B cell (primary cell): Measurements from ENCODE around the gene ADRA2C. TPM values are rescaled to one million over a fixed set of nuclear protein-coding genes. Genes with fewer than 3 reads are reported as not detected.
A peak's percentile ranks its signal among the peaks of the same experiment; 100 is the strongest.

ENCODE experiments used
- ATAC-seq: fragments of 200-7000 bp; cut with Tn5 transposase; one replicate; pipeline ENCODE4 v1.10.0; 2021; ENCODE audit warnings: low read depth, mild to moderate bottlenecking, moderate number of reproducible peaks, moderate library complexity
- CTCF ChIA-PET: fragments of 350-600 bp; sonication (Branson Sonifier 250); formaldehyde crosslinking; loops from one replicate; lab custom pipeline; 2021; ENCODE audit warnings: antibody characterized with exemption, inconsistent platforms; lab: Charles Lee
- POLR2A ChIA-PET: fragments of 350-600 bp; sonication (Branson Sonifier 250); formaldehyde crosslinking; loops from one replicate; lab custom pipeline; 2021; ENCODE audit warnings: antibody characterized with exemption; lab: Charles Lee
- DNase-seq: peaks from one replicate; pipeline ENCODE4 v3.0.0; 2013
- H2AFZ ChIP-seq: 2 replicates; pipeline ENCODE4 v1.6.1; 2012; ENCODE audit warnings: mild to moderate bottlenecking, low read depth, low read length; ENCODE audit not compliant: insufficient read depth, poor library complexity, severe bottlenecking
- H3K27ac ChIP-seq, 2 donors: 1 replicate in 1 of 2; 2 replicates in 1 of 2; pipeline ENCODE4 v1.5.1; 2012 to 2013; ENCODE audit warnings: low read length in 2 of 2, mild to moderate bottlenecking in 2 of 2, moderate library complexity in 1 of 2
- H3K27me3 ChIP-seq, 4 experiments: fragments of 200-600 bp in 1 of 4; sonication (generic) in 1 of 4; replicated peaks in 1 of 4; 1 replicate in 2 of 4; 2 replicates in 2 of 4; pipeline versions ENCODE4 v1.6.1 to v1.7.0; 2013 to 2016; ENCODE audit warnings: low read length in 3 of 4, mild to moderate bottlenecking in 2 of 4, mixed read lengths in 1 of 4, moderate library complexity in 1 of 4; ENCODE audit not compliant: insufficient read depth in 4 of 4, control insufficient read depth in 3 of 4; ENCODE audit errors: control extremely low read depth in 1 of 4
- H3K36me3 ChIP-seq, 2 experiments: replicated peaks in 1 of 2; 1 replicate in 1 of 2; 2 replicates in 1 of 2; pipeline versions ENCODE4 v1.6.1 to v1.7.1; 2013; ENCODE audit warnings: low read length in 1 of 2; ENCODE audit not compliant: insufficient read depth in 2 of 2, control insufficient read depth in 1 of 2; ENCODE audit errors: control extremely low read depth in 1 of 2, extremely low read depth in 1 of 2
- H3K4me1 ChIP-seq, 2 donors: fragments of 200-600 bp in 1 of 2; sonication (generic) in 1 of 2; 1 replicate in 1 of 2; 2 replicates in 1 of 2; pipeline versions ENCODE4 v1.5.1 to v1.6.1; 2013 to 2017; ENCODE audit warnings: low read length in 2 of 2; ENCODE audit not compliant: control insufficient read depth in 2 of 2, insufficient read depth in 2 of 2
- H3K4me2 ChIP-seq: replicated peaks from 2 replicates; pipeline ENCODE3; 2012; ENCODE audit warnings: mild to moderate bottlenecking, low read depth, low read length; ENCODE audit not compliant: poor library complexity, severe bottlenecking
- H3K4me3 ChIP-seq, 5 experiments: fragments of 200-600 bp in 1 of 5; sonication (generic) in 1 of 5; 1 replicate in 3 of 5; 2 replicates in 2 of 5; pipeline versions ENCODE4 v1.5.1 to v1.7.0; 2011 to 2016; ENCODE audit warnings: low read length in 4 of 5, mild to moderate bottlenecking in 4 of 5, low read depth in 2 of 5, control low read depth in 1 of 5, moderate library complexity in 1 of 5; ENCODE audit not compliant: insufficient read depth in 1 of 5; ENCODE audit errors: control extremely low read depth in 1 of 5, extremely low read depth in 1 of 5
- H3K79me2 ChIP-seq: fragments of 200-600 bp; sonication (generic); one replicate; pipeline ENCODE4 v1.6.0; 2016; ENCODE audit warnings: low read length; ENCODE audit not compliant: control insufficient read depth, insufficient read depth
- H3K9ac ChIP-seq: fragments of 200-600 bp; sonication (generic); 2 replicates; pipeline ENCODE4 v1.6.1; 2017; ENCODE audit warnings: mild to moderate bottlenecking, low read length, moderate library complexity
- H3K9me3 ChIP-seq, 3 donors: one replicate each; pipeline versions ENCODE4 v1.6.1 to v1.7.1; 2013; ENCODE audit warnings: low read length in 2 of 3; ENCODE audit not compliant: control insufficient read depth in 2 of 3, insufficient read depth in 1 of 3; ENCODE audit errors: control extremely low read depth in 1 of 3
- H4K20me1 ChIP-seq: 2 replicates; pipeline ENCODE4 v1.6.0; 2012; ENCODE audit warnings: mild to moderate bottlenecking, low read length; ENCODE audit not compliant: insufficient read depth, control insufficient read depth, poor library complexity, severe bottlenecking
- H3K27ac Mint-ChIP-seq: one replicate; pipeline ENCODE4 v1.8.0; 2021; ENCODE audit warnings: mixed read lengths
- H3K27me3 Mint-ChIP-seq: one replicate; pipeline ENCODE4 v1.8.0; 2021; ENCODE audit warnings: mixed read lengths
- H3K4me1 Mint-ChIP-seq: one replicate; pipeline ENCODE4 v1.8.0; 2021; ENCODE audit warnings: mixed read lengths
- H3K4me3 Mint-ChIP-seq: one replicate; pipeline ENCODE4 v1.8.0; 2021; ENCODE audit warnings: mixed read lengths
- H3K9me3 Mint-ChIP-seq: one replicate; pipeline ENCODE4 v1.8.0; 2022; ENCODE audit warnings: mixed read lengths; ENCODE audit not compliant: insufficient read depth
- EZH2 ChIP-seq: IDR thresholded peaks from 2 replicates; pipeline ENCODE4 v1.6.1; 2012; ENCODE audit warnings: borderline replicate concordance, low read depth, mild to moderate bottlenecking, moderate library complexity, low read length; ENCODE audit not compliant: insufficient read depth, poor library complexity, severe bottlenecking
- WGBS: methylation state at CpG from one replicate; pipeline ENCODE4 v1.1.5; 2013; ENCODE audit warnings: missing lambda C conversion rate; ENCODE audit not compliant: insufficient coverage; 5-methylcytosine and 5-hydroxymethylcytosine counted together
- intact Hi-C: fragments of 100-400 bp; cut with micrococcal nuclease; formaldehyde crosslinking; loops from one replicate; pipeline ENCODE4 v1.10.0; 2022
- polyA plus RNA-seq: library from polyadenylated mRNA; depleted of rRNA; stranded (reverse); fragments of >200 nt; gene quantifications from 2 replicates; pipeline ENCODE4 v1.2.3, GENCODE V29; 2012
- total RNA-seq, 2 donors: library from RNA; stranded (reverse); fragments of 120-200 nt in 1 of 2; gene quantifications; 1 replicate in 1 of 2; 2 replicates in 1 of 2; pipeline versions ENCODE4 v1.2.3 to v1.2.4, GENCODE V29; 2013 to 2022
- TF ChIP-seq, protein P1 (sequence below): fragments of 200-600 bp; IDR thresholded peaks from one replicate; pipeline ENCODE4 v1.8.0; 2022; ENCODE audit warnings: antibody characterized with exemption, mild to moderate bottlenecking

The ADRA2C gene
- total and polyA plus RNA-seq, 2 donors (not counting 1 experiment from before 2014, with no cell fraction given), result not detected

DNA sequence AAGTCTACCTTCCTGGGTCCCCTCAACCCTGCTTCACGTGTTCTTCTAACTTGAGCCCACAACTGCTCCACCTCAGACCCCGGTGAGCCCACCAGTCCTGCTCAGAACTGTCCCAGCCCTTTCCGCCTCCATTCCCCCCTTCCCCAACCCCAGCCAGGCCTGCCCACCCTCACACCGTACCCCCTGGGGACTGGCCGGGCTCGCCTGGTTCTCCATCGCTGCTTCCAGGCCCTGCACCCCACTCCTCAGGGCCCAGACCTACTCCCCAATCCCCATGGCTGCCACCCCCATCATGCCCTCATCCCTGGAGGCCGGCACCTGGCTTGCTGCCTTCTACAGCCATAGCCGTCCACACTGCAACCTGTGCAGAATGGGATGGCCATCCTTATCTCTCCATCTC, 23.4 kb downstream of the ADRA2C start:
- Histone ChIP-seq H4K20me1 (no peaks in the 10 kb centered on the region), H3K4me2 (no peak overlapping the region), H3K36me3 (no peaks in the 10 kb centered on the region), H2AFZ (no peak overlapping the region), H3K27me3 (no peaks in the 10 kb centered on the region), H3K9me3 (peaks cover 0 to 11% (median 0%) of the 10 kb centered on the region in 3 donors), H3K27ac (no peak overlapping the region), H3K4me1 (no peaks in the 10 kb centered on the region), H3K4me3 (no peak overlapping the region), H3K79me2 (no peaks in the 10 kb centered on the region), H3K9ac (no peak overlapping the region)
- H3K4me3 Mint-ChIP-seq, result no peak overlapping the region
- 83% methylated on average over 7 of the region's 9 CpGs for WGBS
- ATAC-seq, result no peak
- CTCF ChIA-PET, result no interaction called here
- TF ChIP-seq EZH2, result no peak
- TF ChIP-seq, protein P1, sequence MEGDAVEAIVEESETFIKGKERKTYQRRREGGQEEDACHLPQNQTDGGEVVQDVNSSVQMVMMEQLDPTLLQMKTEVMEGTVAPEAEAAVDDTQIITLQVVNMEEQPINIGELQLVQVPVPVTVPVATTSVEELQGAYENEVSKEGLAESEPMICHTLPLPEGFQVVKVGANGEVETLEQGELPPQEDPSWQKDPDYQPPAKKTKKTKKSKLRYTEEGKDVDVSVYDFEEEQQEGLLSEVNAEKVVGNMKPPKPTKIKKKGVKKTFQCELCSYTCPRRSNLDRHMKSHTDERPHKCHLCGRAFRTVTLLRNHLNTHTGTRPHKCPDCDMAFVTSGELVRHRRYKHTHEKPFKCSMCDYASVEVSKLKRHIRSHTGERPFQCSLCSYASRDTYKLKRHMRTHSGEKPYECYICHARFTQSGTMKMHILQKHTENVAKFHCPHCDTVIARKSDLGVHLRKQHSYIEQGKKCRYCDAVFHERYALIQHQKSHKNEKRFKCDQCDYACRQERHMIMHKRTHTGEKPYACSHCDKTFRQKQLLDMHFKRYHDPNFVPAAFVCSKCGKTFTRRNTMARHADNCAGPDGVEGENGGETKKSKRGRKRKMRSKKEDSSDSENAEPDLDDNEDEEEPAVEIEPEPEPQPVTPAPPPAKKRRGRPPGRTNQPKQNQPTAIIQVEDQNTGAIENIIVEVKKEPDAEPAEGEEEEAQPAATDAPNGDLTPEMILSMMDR, result no peak
- intact Hi-C loops, result no loop called here
- H3K4me1 Mint-ChIP-seq, result no peaks in the 10 kb centered on the region
- no peaks in the 10 kb centered on the region for H3K9me3 Mint-ChIP-seq
- H3K27ac Mint-ChIP-seq, result no peak overlapping the region
- DNase-seq, result no peak
- POLR2A ChIA-PET, result no interaction called here
- peaks cover 12% of the 10 kb centered on the region for H3K27me3 Mint-ChIP-seq

DNA sequence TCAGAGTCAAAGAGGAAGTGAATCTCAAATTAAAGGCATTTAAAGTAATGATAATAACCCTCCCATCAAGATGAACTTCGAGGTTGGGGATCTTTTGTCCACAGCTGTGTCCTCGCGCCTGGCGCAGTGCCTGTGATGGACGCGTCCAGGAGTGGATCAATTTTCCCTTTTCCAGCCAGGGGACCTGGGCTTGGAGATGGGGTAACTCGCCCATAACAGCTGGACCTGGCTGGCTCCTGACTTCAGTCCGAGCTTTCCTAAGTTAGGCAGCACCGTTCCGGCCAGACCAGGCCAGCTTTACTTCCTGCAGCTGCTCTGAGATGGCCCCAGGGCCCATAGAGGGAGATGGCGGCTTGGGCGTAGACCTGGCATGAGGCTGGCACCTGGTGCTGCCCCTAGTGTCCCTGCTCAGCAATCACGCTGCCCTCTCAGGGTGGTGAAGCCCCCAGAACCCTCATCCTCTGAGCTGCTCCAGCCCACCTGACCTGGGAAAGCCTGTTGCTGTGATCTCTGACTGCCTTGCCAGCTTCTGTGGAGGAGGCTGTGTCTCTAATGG, 23.9 kb downstream of the ADRA2C start:
- H3K4me1 Mint-ChIP-seq, result no peaks in the 10 kb centered on the region
- H3K4me3 Mint-ChIP-seq, result no peak overlapping the region
- intact Hi-C loops, result no loop called here
- Histone ChIP-seq H4K20me1 (no peaks in the 10 kb centered on the region), H3K27me3 (no peaks in the 10 kb centered on the region), H3K36me3 (no peaks in the 10 kb centered on the region), H3K9me3 (peaks cover 0 to 11% (median under 1%) of the 10 kb centered on the region in 3 donors), H3K4me2 (no peak overlapping the region), H3K4me1 (no peaks in the 10 kb centered on the region), H3K9ac (no peak overlapping the region), H3K27ac (no peak overlapping the region), H2AFZ (no peak overlapping the region), H3K79me2 (no peaks in the 10 kb centered on the region), H3K4me3 (no peak overlapping the region)
- DNase-seq (no peak), ATAC-seq (no peak)
- TF ChIP-seq, protein P1, result no peak
- no peak for TF ChIP-seq EZH2
- WGBS, result 90% methylated on average over 8 of the region's 13 CpGs
- H3K27ac Mint-ChIP-seq, result peak overlapping the region; percentile 8
- H3K27me3 Mint-ChIP-seq, result peaks cover 12% of the 10 kb centered on the region
- peaks cover 4% of the 10 kb centered on the region for H3K9me3 Mint-ChIP-seq
- ChIA-PET CTCF (no interaction called here), POLR2A (no interaction called here)
